ENCODE measurements around the gene SMNDC1. TPM values are rescaled to one million over a fixed set of nuclear protein-coding genes. Genes with fewer than 3 reads are reported as not detected.

Gene SMNDC1
- total and polyA plus RNA-seq, 2 experiments from 2014 or later, result 13.5 to 24.9 TPM

GRCh38 chr10:110268442-110268841 lies 36.3 kb downstream of the SMNDC1 start:
- Histone ChIP-seq H3K36me3 (no peaks in the 10 kb centered on the region), H3K9me3 (ENCODE audit: low read depth) (no peaks in the 10 kb centered on the region)

GRCh38 chr10:110267276-110267675 lies 37.4 kb downstream of the SMNDC1 start:
- DNase-seq (ENCODE audit: low read depth in 1 of 2, low spot score in 1 of 2), result no peak
- H3K36me3 ChIP-seq, result no peaks in the 10 kb centered on the region
- no peaks in the 10 kb centered on the region for H3K27me3 ChIP-seq
- TF ChIP-seq, protein P1, sequence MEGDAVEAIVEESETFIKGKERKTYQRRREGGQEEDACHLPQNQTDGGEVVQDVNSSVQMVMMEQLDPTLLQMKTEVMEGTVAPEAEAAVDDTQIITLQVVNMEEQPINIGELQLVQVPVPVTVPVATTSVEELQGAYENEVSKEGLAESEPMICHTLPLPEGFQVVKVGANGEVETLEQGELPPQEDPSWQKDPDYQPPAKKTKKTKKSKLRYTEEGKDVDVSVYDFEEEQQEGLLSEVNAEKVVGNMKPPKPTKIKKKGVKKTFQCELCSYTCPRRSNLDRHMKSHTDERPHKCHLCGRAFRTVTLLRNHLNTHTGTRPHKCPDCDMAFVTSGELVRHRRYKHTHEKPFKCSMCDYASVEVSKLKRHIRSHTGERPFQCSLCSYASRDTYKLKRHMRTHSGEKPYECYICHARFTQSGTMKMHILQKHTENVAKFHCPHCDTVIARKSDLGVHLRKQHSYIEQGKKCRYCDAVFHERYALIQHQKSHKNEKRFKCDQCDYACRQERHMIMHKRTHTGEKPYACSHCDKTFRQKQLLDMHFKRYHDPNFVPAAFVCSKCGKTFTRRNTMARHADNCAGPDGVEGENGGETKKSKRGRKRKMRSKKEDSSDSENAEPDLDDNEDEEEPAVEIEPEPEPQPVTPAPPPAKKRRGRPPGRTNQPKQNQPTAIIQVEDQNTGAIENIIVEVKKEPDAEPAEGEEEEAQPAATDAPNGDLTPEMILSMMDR (IDR thresholded peaks at IDR 0.05; ENCODE audit: low read depth, low read length), result no peak
- H3K4me3 ChIP-seq, result no peak overlapping the region
- H3K9me3 ChIP-seq (ENCODE audit: low read depth), result no peaks in the 10 kb centered on the region
- H3K4me1 ChIP-seq (ENCODE audit: low read depth), result peaks cover 63% of the 10 kb centered on the region
- H3K27ac ChIP-seq, result peak overlapping the region; percentile 90

More at GRCh38 chr10:110268442-110268841, 36.3 kb downstream of the SMNDC1 start:
- Histone ChIP-seq H3K4me1 (ENCODE audit: low read depth) (peaks cover 62% of the 10 kb centered on the region), H3K27ac (peak overlapping the region; percentile 90), H3K4me3 (peak overlapping the region; percentile 11), H3K27me3 (no peaks in the 10 kb centered on the region)
- peak; percentile 2 to 29 for DNase-seq (ENCODE audit: low read depth in 1 of 2, low spot score in 1 of 2)
- TF ChIP-seq, protein P1 (IDR thresholded peaks at IDR 0.05; ENCODE audit: low read depth, low read length), result no peak

GRCh38 chr10:110265573-110266193 lies 39.0 kb downstream of the SMNDC1 start:
- H3K9me3 ChIP-seq (ENCODE audit: low read depth), result no peaks in the 10 kb centered on the region
- DNase-seq (ENCODE audit: low read depth in 1 of 2, low spot score in 1 of 2), result no peak
- TF ChIP-seq, protein P1 (IDR thresholded peaks at IDR 0.05; ENCODE audit: low read depth, low read length), result no peak
- H3K4me3 ChIP-seq, result no peak overlapping the region
- no peaks in the 10 kb centered on the region for H3K27me3 ChIP-seq
- H3K27ac ChIP-seq, result peak overlapping the region; percentile 57
- peaks cover 56% of the 10 kb centered on the region for H3K4me1 ChIP-seq (ENCODE audit: low read depth)
- H3K36me3 ChIP-seq, result no peaks in the 10 kb centered on the region

GRCh38 chr10:110263164-110263563 lies 41.6 kb downstream of the SMNDC1 start:
- DNase-seq (ENCODE audit: low read depth in 1 of 2, low spot score in 1 of 2), result no peak
- Histone ChIP-seq H3K9me3 (ENCODE audit: low read depth) (no peaks in the 10 kb centered on the region), H3K4me1 (ENCODE audit: low read depth) (peaks cover 38% of the 10 kb centered on the region), H3K27ac (no peak overlapping the region), H3K4me3 (no peak overlapping the region), H3K36me3 (no peaks in the 10 kb centered on the region), H3K27me3 (no peaks in the 10 kb centered on the region)
- TF ChIP-seq, protein P1 (IDR thresholded peaks at IDR 0.05; ENCODE audit: low read depth, low read length), result no peak

DNA sequence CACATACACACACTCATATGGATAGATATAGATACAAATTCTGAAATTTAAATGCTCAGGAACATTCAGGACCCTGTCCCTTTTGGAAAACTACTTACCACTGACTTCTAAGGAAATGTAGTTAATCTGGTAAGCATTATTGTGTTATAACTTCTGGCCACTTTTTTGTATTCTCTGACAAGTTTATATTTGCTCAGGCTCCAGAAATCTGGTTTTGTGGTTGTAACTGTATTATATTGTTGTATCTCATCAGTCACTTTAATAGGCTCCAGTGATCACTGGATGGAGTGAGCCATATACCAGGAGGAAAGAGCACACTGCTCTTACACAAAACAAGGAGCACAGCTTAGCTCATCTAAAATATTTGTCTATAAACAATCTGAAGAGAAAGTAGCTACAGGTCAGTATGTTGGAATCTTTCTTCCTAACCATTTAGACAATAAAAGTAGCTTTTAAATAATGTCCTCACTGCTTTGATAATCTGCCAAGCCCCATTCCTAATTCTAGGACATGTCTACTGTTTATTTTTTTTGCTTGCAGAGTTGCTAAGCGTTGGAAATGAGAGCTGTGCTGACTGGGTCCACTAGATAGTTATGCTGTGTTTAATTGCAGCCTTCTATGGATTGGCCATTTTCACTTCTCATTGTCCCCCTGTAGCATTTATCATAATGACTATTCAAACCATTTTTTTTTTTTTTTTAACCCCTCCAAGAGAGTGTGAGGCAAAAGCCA lies 43.8 kb downstream of the SMNDC1 start:
- Histone ChIP-seq H3K4me3 (no peak overlapping the region), H3K27me3 (no peaks in the 10 kb centered on the region), H3K4me1 (ENCODE audit: low read depth) (peaks cover 24% of the 10 kb centered on the region), H3K27ac (no peak overlapping the region), H3K9me3 (ENCODE audit: low read depth) (no peaks in the 10 kb centered on the region), H3K36me3 (peaks cover 2% of the 10 kb centered on the region)
- DNase-seq (ENCODE audit: low read depth in 1 of 2, low spot score in 1 of 2), result peak in 1 of 2 donors; percentile 12
- TF ChIP-seq, protein P1 (IDR thresholded peaks at IDR 0.05; ENCODE audit: low read depth, low read length), result no peak
